OCI-LY1 (cell line): ENCODE measurements around the gene SF1.

Experiments used
- EZH2 ChIP-seq: fragments of 200-600 bp; sonication (generic), shearing (Covaris generic); IDR thresholded peaks from 2 replicates; pipeline ENCODE4 v1.8.0; 2017; ENCODE audit warnings: borderline replicate concordance, mixed run types, mild to moderate bottlenecking, antibody characterized with exemption, low read length, moderate library complexity, mixed read lengths
- TF ChIP-seq, protein P1 (sequence below): fragments of 200-600 bp; sonication (generic), shearing (Covaris generic); IDR thresholded peaks from 2 replicates; pipeline ENCODE4 v1.5.1; 2017; ENCODE audit warnings: mild to moderate bottlenecking, antibody characterized with exemption, low read length, moderate library complexity, mixed read lengths

DNA sequence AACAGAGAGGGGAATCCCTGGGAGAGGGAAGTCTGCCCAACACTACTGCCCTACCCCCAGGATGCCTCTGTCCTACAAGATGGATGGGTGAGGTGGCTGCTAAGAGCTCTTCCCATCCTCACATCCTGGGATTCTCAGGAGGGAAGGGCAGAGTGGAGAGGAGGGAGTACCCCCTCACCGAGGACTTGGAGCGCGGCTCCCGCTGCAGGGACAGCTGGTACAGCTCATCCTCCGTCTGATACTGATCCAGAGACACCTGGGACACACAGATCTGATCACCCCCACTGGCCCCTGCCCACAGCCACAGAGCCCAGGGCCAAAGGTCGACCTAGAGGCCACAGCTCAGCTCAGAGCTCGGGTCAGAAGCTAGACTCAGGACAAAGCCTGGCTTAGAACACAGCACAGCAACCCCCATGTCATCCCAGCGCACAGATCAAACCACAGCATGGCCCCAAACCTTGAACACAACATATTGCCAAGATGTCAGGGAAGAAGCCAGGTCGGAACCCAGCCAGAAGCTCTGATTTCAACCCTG lies 42.5 kb downstream of the SF1 start:
- TF ChIP-seq, protein P1, sequence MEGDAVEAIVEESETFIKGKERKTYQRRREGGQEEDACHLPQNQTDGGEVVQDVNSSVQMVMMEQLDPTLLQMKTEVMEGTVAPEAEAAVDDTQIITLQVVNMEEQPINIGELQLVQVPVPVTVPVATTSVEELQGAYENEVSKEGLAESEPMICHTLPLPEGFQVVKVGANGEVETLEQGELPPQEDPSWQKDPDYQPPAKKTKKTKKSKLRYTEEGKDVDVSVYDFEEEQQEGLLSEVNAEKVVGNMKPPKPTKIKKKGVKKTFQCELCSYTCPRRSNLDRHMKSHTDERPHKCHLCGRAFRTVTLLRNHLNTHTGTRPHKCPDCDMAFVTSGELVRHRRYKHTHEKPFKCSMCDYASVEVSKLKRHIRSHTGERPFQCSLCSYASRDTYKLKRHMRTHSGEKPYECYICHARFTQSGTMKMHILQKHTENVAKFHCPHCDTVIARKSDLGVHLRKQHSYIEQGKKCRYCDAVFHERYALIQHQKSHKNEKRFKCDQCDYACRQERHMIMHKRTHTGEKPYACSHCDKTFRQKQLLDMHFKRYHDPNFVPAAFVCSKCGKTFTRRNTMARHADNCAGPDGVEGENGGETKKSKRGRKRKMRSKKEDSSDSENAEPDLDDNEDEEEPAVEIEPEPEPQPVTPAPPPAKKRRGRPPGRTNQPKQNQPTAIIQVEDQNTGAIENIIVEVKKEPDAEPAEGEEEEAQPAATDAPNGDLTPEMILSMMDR, result no peak
- TF ChIP-seq EZH2, result no peak
